ENCODE measurements around the gene DPYD. TPM values are rescaled to one million over a fixed set of nuclear protein-coding genes. Genes with fewer than 3 reads are reported as not detected.

The DPYD gene
- total RNA-seq, 1 experiment from 2014 or later, result 0.46 TPM

DNA sequence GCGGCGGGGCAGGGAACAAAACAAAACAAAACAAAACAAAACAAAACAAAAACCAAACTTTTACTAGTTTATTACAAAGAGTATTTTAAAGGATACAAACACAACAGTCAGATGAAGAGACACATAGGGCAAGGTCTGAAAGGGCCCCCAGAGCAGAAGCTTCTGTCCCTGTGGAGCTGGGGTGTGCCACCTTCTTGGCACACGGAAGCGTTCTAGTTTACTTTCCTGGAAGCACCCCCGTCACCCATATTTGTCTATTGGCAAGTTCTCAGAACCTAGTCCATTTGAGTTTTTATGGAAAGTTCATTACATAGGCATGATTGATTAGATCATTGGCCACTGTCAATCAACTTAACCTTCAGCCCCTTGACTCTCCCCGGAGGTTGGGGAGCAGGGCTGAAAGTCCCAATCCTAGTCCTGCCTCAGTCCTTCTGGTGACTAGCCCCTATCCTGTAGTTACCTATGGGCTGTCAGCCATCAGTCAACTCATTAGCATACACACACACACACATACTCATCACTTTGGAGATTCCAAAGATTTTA, 380.4 kb downstream of the DPYD start:
- ChIA-PET POLR2A (interaction anchor here (0.6 kb wide), 1 partner anchor 1482 kb away, joined by 3 read pairs; no protein-coding TSS in a partner anchor), CTCF (interaction anchor here (0.8 to 1.2 kb wide), 2 partner anchors 50 to 513 kb away, joined by 3 to 4 read pairs; no protein-coding TSS in a partner anchor)
- Mint-ChIP-seq H3K27me3 (ENCODE audit: low read depth) (no peaks in the 10 kb centered on the region), H3K27ac (no peak overlapping the region), H3K9me3 (no peaks in the 10 kb centered on the region), H3K4me3 (no peak overlapping the region), H3K36me3 (no peaks in the 10 kb centered on the region), H3K4me1 (peaks cover 7% of the 10 kb centered on the region; the same call in 1 of the 2 replicates)
- TF ChIP-seq, protein P1, sequence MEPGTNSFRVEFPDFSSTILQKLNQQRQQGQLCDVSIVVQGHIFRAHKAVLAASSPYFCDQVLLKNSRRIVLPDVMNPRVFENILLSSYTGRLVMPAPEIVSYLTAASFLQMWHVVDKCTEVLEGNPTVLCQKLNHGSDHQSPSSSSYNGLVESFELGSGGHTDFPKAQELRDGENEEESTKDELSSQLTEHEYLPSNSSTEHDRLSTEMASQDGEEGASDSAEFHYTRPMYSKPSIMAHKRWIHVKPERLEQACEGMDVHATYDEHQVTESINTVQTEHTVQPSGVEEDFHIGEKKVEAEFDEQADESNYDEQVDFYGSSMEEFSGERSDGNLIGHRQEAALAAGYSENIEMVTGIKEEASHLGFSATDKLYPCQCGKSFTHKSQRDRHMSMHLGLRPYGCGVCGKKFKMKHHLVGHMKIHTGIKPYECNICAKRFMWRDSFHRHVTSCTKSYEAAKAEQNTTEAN (CRISPR knock-in tag; IDR thresholded peaks at IDR 0.05), result no peak
- TF ChIP-seq FOXJ3 (CRISPR knock-in tag; IDR thresholded peaks at IDR 0.05; ENCODE audit: borderline replicate concordance), result no peak
- TF ChIP-seq, protein P2, sequence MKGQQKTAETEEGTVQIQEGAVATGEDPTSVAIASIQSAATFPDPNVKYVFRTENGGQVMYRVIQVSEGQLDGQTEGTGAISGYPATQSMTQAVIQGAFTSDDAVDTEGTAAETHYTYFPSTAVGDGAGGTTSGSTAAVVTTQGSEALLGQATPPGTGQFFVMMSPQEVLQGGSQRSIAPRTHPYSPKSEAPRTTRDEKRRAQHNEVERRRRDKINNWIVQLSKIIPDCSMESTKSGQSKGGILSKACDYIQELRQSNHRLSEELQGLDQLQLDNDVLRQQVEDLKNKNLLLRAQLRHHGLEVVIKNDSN (CRISPR knock-in tag; IDR thresholded peaks at IDR 0.05), result no peak
- TF ChIP-seq, protein P3, sequence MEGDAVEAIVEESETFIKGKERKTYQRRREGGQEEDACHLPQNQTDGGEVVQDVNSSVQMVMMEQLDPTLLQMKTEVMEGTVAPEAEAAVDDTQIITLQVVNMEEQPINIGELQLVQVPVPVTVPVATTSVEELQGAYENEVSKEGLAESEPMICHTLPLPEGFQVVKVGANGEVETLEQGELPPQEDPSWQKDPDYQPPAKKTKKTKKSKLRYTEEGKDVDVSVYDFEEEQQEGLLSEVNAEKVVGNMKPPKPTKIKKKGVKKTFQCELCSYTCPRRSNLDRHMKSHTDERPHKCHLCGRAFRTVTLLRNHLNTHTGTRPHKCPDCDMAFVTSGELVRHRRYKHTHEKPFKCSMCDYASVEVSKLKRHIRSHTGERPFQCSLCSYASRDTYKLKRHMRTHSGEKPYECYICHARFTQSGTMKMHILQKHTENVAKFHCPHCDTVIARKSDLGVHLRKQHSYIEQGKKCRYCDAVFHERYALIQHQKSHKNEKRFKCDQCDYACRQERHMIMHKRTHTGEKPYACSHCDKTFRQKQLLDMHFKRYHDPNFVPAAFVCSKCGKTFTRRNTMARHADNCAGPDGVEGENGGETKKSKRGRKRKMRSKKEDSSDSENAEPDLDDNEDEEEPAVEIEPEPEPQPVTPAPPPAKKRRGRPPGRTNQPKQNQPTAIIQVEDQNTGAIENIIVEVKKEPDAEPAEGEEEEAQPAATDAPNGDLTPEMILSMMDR (IDR thresholded peaks at IDR 0.05), result no peak
- no peak for TF ChIP-seq NR3C1 (CRISPR knock-in tag; conservative IDR thresholded peaks at IDR 0.05; ENCODE audit: low read depth)
- TF ChIP-seq ZNF219 (CRISPR knock-in tag; IDR thresholded peaks at IDR 0.05; ENCODE audit: borderline replicate concordance), result no peak
- TF ChIP-seq, protein P4, sequence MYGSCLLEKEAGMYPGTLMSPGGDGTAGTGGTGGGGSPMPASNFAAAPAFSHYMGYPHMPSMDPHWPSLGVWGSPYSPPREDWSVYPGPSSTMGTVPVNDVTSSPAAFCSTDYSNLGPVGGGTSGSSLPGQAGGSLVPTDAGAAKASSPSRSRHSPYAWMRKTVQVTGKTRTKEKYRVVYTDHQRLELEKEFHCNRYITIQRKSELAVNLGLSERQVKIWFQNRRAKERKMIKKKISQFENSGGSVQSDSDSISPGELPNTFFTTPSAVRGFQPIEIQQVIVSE (CRISPR knock-in tag; IDR thresholded peaks at IDR 0.05; ENCODE audit: borderline replicate concordance), result no peak
- no peak for TF ChIP-seq ELF4 (CRISPR knock-in tag; IDR thresholded peaks at IDR 0.05; ENCODE audit: low read depth)
- TF ChIP-seq ZNF416 (CRISPR knock-in tag; IDR thresholded peaks at IDR 0.05), result no peak
- TF ChIP-seq, protein P5, sequence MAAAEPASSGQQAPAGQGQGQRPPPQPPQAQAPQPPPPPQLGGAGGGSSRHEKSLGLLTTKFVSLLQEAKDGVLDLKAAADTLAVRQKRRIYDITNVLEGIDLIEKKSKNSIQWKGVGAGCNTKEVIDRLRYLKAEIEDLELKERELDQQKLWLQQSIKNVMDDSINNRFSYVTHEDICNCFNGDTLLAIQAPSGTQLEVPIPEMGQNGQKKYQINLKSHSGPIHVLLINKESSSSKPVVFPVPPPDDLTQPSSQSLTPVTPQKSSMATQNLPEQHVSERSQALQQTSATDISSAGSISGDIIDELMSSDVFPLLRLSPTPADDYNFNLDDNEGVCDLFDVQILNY (CRISPR knock-in tag; IDR thresholded peaks at IDR 0.05), result no peak
- TF ChIP-seq, protein P6, sequence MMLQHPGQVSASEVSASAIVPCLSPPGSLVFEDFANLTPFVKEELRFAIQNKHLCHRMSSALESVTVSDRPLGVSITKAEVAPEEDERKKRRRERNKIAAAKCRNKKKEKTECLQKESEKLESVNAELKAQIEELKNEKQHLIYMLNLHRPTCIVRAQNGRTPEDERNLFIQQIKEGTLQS (CRISPR knock-in tag; conservative IDR thresholded peaks at IDR 0.05), result no peak
- no peak for TF ChIP-seq ZNF232 (CRISPR knock-in tag; IDR thresholded peaks at IDR 0.05)
- no peak for TF ChIP-seq GRHL2 (CRISPR knock-in tag; IDR thresholded peaks at IDR 0.05; ENCODE audit: insufficient replicate concordance, severe bottlenecking)
- DNase-seq (ENCODE audit: low spot score), result no peak
- no peak for ATAC-seq

DNA sequence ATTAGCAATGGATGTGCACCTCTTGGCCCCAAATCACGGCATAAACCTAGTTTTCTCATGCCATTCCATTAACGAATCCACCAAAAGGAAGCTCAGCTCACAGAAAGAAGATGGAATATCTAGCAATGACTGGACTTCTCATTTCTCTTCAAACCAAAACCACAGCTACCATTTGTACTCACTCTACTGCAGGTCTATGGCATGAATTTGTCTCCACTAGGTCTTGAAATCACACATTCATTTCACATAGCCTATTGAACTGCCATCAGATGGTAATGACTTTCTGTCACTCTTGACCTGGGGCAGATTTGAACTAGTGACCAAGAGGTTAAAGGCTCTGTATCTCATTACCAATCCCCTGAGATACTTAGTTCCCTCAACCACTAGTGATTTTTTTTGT, 382.7 kb downstream of the DPYD start:
- peaks cover 7% of the 10 kb centered on the region; the same call in 1 of the 2 replicates for H3K4me1 Mint-ChIP-seq
- H3K4me3 Mint-ChIP-seq, result no peak overlapping the region
- TF ChIP-seq, protein P7, sequence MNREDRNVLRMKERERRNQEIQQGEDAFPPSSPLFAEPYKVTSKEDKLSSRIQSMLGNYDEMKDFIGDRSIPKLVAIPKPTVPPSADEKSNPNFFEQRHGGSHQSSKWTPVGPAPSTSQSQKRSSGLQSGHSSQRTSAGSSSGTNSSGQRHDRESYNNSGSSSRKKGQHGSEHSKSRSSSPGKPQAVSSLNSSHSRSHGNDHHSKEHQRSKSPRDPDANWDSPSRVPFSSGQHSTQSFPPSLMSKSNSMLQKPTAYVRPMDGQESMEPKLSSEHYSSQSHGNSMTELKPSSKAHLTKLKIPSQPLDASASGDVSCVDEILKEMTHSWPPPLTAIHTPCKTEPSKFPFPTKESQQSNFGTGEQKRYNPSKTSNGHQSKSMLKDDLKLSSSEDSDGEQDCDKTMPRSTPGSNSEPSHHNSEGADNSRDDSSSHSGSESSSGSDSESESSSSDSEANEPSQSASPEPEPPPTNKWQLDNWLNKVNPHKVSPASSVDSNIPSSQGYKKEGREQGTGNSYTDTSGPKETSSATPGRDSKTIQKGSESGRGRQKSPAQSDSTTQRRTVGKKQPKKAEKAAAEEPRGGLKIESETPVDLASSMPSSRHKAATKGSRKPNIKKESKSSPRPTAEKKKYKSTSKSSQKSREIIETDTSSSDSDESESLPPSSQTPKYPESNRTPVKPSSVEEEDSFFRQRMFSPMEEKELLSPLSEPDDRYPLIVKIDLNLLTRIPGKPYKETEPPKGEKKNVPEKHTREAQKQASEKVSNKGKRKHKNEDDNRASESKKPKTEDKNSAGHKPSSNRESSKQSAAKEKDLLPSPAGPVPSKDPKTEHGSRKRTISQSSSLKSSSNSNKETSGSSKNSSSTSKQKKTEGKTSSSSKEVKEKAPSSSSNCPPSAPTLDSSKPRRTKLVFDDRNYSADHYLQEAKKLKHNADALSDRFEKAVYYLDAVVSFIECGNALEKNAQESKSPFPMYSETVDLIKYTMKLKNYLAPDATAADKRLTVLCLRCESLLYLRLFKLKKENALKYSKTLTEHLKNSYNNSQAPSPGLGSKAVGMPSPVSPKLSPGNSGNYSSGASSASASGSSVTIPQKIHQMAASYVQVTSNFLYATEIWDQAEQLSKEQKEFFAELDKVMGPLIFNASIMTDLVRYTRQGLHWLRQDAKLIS (CRISPR knock-in tag; IDR thresholded peaks at IDR 0.05; ENCODE audit: borderline replicate concordance), result no peak
- TF ChIP-seq ZNF121 (CRISPR knock-in tag; IDR thresholded peaks at IDR 0.05), result no peak
- TF ChIP-seq, protein P8, sequence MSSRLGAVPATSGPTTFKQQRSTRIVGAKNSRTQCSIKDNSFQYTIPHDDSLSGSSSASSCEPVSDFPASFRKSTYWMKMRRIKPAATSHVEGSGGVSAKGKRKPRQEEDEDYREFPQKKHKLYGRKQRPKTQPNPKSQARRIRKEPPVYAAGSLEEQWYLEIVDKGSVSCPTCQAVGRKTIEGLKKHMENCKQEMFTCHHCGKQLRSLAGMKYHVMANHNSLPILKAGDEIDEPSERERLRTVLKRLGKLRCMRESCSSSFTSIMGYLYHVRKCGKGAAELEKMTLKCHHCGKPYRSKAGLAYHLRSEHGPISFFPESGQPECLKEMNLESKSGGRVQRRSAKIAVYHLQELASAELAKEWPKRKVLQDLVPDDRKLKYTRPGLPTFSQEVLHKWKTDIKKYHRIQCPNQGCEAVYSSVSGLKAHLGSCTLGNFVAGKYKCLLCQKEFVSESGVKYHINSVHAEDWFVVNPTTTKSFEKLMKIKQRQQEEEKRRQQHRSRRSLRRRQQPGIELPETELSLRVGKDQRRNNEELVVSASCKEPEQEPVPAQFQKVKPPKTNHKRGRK (CRISPR knock-in tag; IDR thresholded peaks at IDR 0.05; ENCODE audit: borderline replicate concordance), result no peak
- POLR2A ChIA-PET, result no interaction called here
- DNase-seq (ENCODE audit: low spot score) (no peak), ATAC-seq (no peak)
- CTCF ChIA-PET, result no interaction called here
- H3K9me3 Mint-ChIP-seq, result no peaks in the 10 kb centered on the region
- no peak overlapping the region for H3K27ac Mint-ChIP-seq
- H3K36me3 Mint-ChIP-seq, result no peaks in the 10 kb centered on the region
- no peaks in the 10 kb centered on the region for H3K27me3 Mint-ChIP-seq (ENCODE audit: low read depth)

All from WTC11 (cell line).